ENCODE measurements around the gene CCKAR. TPM values are rescaled to one million over a fixed set of nuclear protein-coding genes. Genes with fewer than 3 reads are reported as not detected.

CCKAR gene
- total and polyA plus RNA-seq, 3 experiments from 2014 or later, result not detected

DNA sequence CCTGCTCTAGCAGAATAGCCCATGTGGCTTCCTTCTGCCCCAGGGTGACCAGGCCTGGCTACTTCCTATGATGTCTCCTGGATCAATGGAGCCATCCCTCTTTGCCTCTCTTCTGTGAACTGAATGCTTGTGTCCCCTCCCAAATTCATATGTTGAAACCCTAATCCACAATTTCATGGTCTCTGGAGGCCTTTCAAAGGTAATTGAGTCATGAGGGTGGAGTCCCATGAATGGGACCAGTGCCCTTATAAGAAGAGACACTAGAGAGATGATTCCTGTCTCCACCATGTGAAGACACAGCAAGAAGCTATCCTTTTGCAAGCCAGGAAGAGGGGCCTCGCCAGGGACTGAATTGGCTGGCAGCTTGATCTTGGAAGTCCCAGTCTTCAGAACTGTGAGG, 18.4 kb downstream of the CCKAR start:
- Histone ChIP-seq H3K9me3 (ENCODE audit: low read length) (no peaks in the 10 kb centered on the region), H3K36me3 (ENCODE audit: insufficient read depth, low read length) (no peaks in the 10 kb centered on the region), H3K27me3 (ENCODE audit: insufficient read depth, low read length, poor library complexity, severe bottlenecking) (no peaks in the 10 kb centered on the region), H3K27ac (ENCODE audit: low read depth, low read length) (no peak overlapping the region), H3K4me3 (ENCODE audit: low read length) (no peak overlapping the region), H3K4me1 (ENCODE audit: insufficient read depth, low read length) (no peaks in the 10 kb centered on the region)
- Mint-ChIP-seq H3K4me1 (no peaks in the 10 kb centered on the region), H3K9me3 (no peaks in the 10 kb centered on the region), H3K27ac (no peak overlapping the region), H3K4me3 (no peak overlapping the region), H3K36me3 (peaks cover 0 to 5% (median 1%) of the 10 kb centered on the region in 3 donors), H3K27me3 (peaks cover 7 to 18% of the 10 kb centered on the region in 2 donors)
- ChIA-PET POLR2A (no interaction called here), CTCF (no interaction called here)
- DNase-seq, result no peak

- POLR2A ChIA-PET, result no interaction called here
- CTCF ChIA-PET, result no interaction called here
These were observed 21.3 kb downstream of the CCKAR start for GRCh38 chr4:26468977-26469376.

DNA sequence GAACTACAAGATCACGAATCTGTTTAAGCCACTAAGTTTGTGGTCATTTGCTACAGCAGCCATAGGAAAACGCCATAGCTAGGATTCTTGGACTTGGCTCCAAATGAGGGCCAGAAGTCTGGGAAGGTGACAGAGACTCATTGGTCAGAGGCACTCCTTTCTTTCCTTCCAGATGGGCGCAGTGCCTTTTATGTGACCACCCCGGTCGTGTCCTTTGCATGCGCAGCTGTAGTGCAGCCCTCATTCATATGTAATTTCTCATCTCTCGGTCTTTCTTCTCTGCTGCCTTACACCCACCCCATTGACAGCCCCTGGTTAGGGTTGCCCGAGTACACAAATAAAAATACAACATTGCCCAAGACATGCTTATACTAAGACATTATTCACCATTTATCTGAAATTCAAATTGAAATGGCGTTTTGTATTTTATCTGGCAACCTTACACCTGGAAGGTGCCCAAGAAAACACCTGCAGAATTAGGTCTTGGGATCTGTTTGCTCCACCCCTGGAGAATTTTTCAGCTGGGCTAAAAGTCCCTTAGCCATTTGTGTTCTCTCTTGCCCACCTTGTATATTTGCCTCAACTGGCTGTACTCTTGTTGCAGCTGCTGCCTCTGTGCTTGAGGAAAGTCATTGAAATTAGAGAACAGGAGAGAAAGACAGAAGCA, 21.9 kb downstream of the CCKAR start:
- Mint-ChIP-seq H3K36me3 (peaks cover 0 to 5% (median 1%) of the 10 kb centered on the region in 3 donors), H3K4me3 (no peak overlapping the region), H3K27me3 (peaks cover 5 to 24% of the 10 kb centered on the region in 2 donors), H3K9me3 (no peaks in the 10 kb centered on the region), H3K4me1 (no peaks in the 10 kb centered on the region), H3K27ac (no peak overlapping the region)
- Histone ChIP-seq H3K4me1 (ENCODE audit: insufficient read depth, low read length) (no peaks in the 10 kb centered on the region), H3K9me3 (ENCODE audit: low read length) (no peaks in the 10 kb centered on the region), H3K27ac (ENCODE audit: low read depth, low read length) (no peak overlapping the region), H3K27me3 (ENCODE audit: insufficient read depth, low read length, poor library complexity, severe bottlenecking) (no peaks in the 10 kb centered on the region), H3K36me3 (ENCODE audit: insufficient read depth, low read length) (no peaks in the 10 kb centered on the region), H3K4me3 (ENCODE audit: low read length) (no peak overlapping the region)
- no peak for DNase-seq
- CTCF ChIA-PET, result no interaction called here
- POLR2A ChIA-PET, result no interaction called here

More at GRCh38 chr4:26468977-26469376, 21.3 kb downstream of the CCKAR start:
- no peak overlapping the region for H3K27ac Mint-ChIP-seq
- Histone ChIP-seq H3K4me3 (ENCODE audit: low read length) (no peak overlapping the region), H3K27me3 (ENCODE audit: insufficient read depth, low read length, poor library complexity, severe bottlenecking) (no peaks in the 10 kb centered on the region), H3K27ac (ENCODE audit: low read depth, low read length) (no peak overlapping the region), H3K36me3 (ENCODE audit: insufficient read depth, low read length) (no peaks in the 10 kb centered on the region), H3K4me1 (ENCODE audit: insufficient read depth, low read length) (no peaks in the 10 kb centered on the region), H3K9me3 (ENCODE audit: low read length) (no peaks in the 10 kb centered on the region)
- peaks cover 0 to 5% (median 1%) of the 10 kb centered on the region in 3 donors for H3K36me3 Mint-ChIP-seq
- no peak for DNase-seq
- H3K4me1 Mint-ChIP-seq, result no peaks in the 10 kb centered on the region
- no peak overlapping the region for H3K4me3 Mint-ChIP-seq
- no peaks in the 10 kb centered on the region for H3K9me3 Mint-ChIP-seq
- peaks cover 5 to 24% of the 10 kb centered on the region in 2 donors for H3K27me3 Mint-ChIP-seq

DNA sequence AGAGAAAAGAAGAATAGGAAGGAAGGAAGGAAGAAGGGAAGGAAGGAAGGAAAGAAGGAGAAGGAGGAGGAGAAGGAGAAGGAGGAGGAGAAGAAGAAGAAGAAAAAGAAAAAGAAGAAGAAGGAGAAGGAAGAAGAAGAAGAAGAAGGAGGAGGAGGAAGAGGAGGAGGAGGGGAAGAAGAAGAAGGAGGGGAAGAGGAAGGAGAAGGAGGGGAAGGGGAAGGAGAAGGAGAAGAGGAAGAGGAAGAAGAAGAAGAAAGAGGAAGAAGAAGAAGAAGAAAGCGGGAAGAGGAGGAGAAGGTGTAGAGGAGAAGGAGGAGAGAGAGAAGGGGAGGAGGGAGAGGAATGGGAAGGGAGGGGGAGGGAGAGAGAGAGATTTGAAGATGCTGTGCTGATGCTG, 22.6 kb downstream of the CCKAR start:
- DNase-seq, result no peak
- Histone ChIP-seq H3K4me3 (ENCODE audit: low read length) (no peak overlapping the region), H3K27ac (ENCODE audit: low read depth, low read length) (no peak overlapping the region), H3K27me3 (ENCODE audit: insufficient read depth, low read length, poor library complexity, severe bottlenecking) (no peaks in the 10 kb centered on the region), H3K9me3 (ENCODE audit: low read length) (no peaks in the 10 kb centered on the region), H3K36me3 (ENCODE audit: insufficient read depth, low read length) (no peaks in the 10 kb centered on the region), H3K4me1 (ENCODE audit: insufficient read depth, low read length) (no peaks in the 10 kb centered on the region)
- Mint-ChIP-seq H3K9me3 (no peaks in the 10 kb centered on the region), H3K4me1 (no peaks in the 10 kb centered on the region), H3K36me3 (peaks cover 0 to 5% (median 1%) of the 10 kb centered on the region in 3 donors), H3K27ac (peak overlapping the region in 1 of 8 donors; percentile 15), H3K27me3 (peaks cover 2 to 20% of the 10 kb centered on the region in 2 donors), H3K4me3 (no peak overlapping the region)
- POLR2A ChIA-PET, result no interaction called here
- CTCF ChIA-PET, result no interaction called here

- no peak for DNase-seq
- CTCF ChIA-PET, result no interaction called here
- no peaks in the 10 kb centered on the region for H3K36me3 ChIP-seq (ENCODE audit: insufficient read depth, low read length)
- no peaks in the 10 kb centered on the region for H3K9me3 ChIP-seq (ENCODE audit: low read length)
- POLR2A ChIA-PET, result no interaction called here
- Mint-ChIP-seq H3K27me3 (peaks cover 2 to 15% of the 10 kb centered on the region in 2 donors), H3K4me1 (no peaks in the 10 kb centered on the region), H3K4me3 (no peak overlapping the region), H3K27ac (no peak overlapping the region), H3K36me3 (peaks cover 0 to 5% (median 1%) of the 10 kb centered on the region in 3 donors), H3K9me3 (no peaks in the 10 kb centered on the region)
- H3K27ac ChIP-seq (ENCODE audit: low read depth, low read length), result no peak overlapping the region
- H3K4me1 ChIP-seq (ENCODE audit: insufficient read depth, low read length), result no peaks in the 10 kb centered on the region
- no peak overlapping the region for H3K4me3 ChIP-seq (ENCODE audit: low read length)
- H3K27me3 ChIP-seq (ENCODE audit: insufficient read depth, low read length, poor library complexity, severe bottlenecking), result no peaks in the 10 kb centered on the region
These were observed 23.6 kb downstream of the CCKAR start for GRCh38 chr4:26466578-26467270.

DNA sequence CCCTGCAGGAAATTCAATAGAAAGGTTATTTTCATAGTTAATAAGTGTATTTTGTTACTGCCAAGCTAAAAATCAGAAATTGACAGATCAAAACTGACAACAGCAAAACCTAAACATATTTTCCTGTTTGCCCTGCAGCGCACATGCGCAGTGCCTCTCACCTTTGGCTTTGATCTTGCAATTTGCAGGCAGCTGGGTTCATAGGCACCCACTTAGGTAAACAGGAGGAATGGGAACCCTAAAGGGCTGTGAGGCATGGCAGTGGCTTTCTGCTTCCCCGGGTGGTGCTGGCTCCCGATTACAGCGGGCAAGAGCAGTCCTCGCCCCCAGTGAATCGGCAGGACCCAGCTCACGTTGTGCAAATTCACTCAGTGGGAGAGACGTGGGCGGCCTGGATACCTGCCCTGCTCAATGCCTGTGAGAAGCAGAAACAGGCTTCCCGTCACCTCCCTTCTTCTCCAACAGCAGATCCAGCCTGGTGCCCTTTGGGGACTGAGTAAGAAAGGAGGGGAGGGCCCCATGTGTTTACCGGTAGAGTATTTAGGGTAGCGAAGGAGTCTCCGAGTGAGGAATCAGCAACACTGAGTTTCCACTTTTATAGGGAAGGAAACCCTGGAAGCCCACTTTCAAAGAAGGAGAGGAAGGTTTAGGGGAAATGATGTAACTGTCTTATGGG, 25.7 kb downstream of the CCKAR start:
- CTCF ChIA-PET, result no interaction called here
- H3K9me3 Mint-ChIP-seq, result no peaks in the 10 kb centered on the region

DNA sequence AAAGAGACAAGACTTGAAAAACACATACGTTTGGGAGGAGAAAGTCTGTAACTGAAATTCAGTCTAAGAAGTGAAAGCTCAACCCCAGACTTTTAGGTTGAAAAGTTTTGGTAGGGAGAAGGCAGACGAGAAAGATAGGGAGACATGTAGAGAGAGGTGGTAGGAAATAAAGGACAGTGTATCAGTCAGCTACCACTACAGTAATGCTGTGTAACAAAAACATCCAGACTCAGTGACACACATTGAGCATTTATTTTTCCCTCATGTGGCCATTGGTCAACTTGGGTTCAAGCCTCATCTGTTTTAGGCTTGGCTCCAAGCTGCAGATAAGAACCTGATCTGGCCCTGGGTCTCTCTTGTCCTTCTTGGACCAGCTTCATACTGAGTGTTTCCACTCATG, 26.9 kb downstream of the CCKAR start:
- ChIA-PET CTCF (interaction anchor here (1.2 to 1.3 kb wide), 2 partner anchors 11 to 258 kb away, joined by 3 to 4 read pairs; no protein-coding TSS in a partner anchor), POLR2A (interaction anchor here (0.6 kb wide), 1 partner anchor 407 kb away, joined by 4 read pairs; no protein-coding TSS in a partner anchor)
- no peaks in the 10 kb centered on the region for H3K4me1 ChIP-seq (ENCODE audit: insufficient read depth, low read length)
- Mint-ChIP-seq H3K27ac (no peak overlapping the region), H3K9me3 (no peaks in the 10 kb centered on the region), H3K4me3 (no peak overlapping the region), H3K27me3 (peaks cover 0 to 14% of the 10 kb centered on the region in 2 donors), H3K36me3 (no peaks in the 10 kb centered on the region), H3K4me1 (peaks cover 6 to 8% (median 8%) of the 10 kb centered on the region in 3 donors)
- DNase-seq, result no peak
- H3K27me3 ChIP-seq (ENCODE audit: insufficient read depth, low read length, poor library complexity, severe bottlenecking), result no peaks in the 10 kb centered on the region
- H3K27ac ChIP-seq (ENCODE audit: low read depth, low read length), result no peak overlapping the region
- H3K9me3 ChIP-seq (ENCODE audit: low read length), result no peaks in the 10 kb centered on the region
- H3K4me3 ChIP-seq (ENCODE audit: low read length), result no peak overlapping the region
- H3K36me3 ChIP-seq (ENCODE audit: insufficient read depth, low read length), result no peaks in the 10 kb centered on the region

More for the DNA sequence above, 25.7 kb downstream of the CCKAR start:
- H3K4me3 Mint-ChIP-seq, result no peak overlapping the region
- POLR2A ChIA-PET, result no interaction called here
- Histone ChIP-seq H3K9me3 (ENCODE audit: low read length) (no peaks in the 10 kb centered on the region), H3K4me3 (ENCODE audit: low read length) (no peak overlapping the region), H3K27me3 (ENCODE audit: insufficient read depth, low read length, poor library complexity, severe bottlenecking) (no peaks in the 10 kb centered on the region), H3K36me3 (ENCODE audit: insufficient read depth, low read length) (no peaks in the 10 kb centered on the region), H3K4me1 (ENCODE audit: insufficient read depth, low read length) (no peaks in the 10 kb centered on the region), H3K27ac (ENCODE audit: low read depth, low read length) (no peak overlapping the region)
- DNase-seq, result no peak
- H3K4me1 Mint-ChIP-seq, result peaks cover 0 to under 1% (median 0%) of the 10 kb centered on the region in 3 donors
- H3K36me3 Mint-ChIP-seq, result peaks cover 0 to 5% (median 1%) of the 10 kb centered on the region in 3 donors
- peaks cover 0 to 14% of the 10 kb centered on the region in 2 donors for H3K27me3 Mint-ChIP-seq
- H3K27ac Mint-ChIP-seq, result no peak overlapping the region

DNA sequence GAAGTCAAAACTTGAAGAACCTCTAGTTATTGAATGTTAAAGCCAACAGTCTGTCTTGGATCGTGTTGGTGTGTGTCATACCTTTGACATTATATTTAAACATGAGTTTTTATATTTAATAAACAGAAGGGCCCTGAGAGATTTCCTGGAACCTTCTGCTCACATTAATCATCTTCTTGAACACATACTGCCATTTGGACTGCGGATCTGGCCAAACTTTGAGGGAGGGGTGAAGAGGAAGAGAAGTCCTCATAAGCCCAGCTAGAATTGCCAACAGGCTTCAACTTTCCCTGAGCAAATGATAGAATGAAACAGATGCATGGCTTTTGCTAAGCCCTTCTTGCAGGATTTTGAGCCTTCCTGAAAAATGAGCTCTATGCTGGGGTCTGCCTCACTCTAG, 27.4 kb downstream of the CCKAR start:
- H3K9me3 ChIP-seq (ENCODE audit: low read length), result no peaks in the 10 kb centered on the region
- H3K27me3 Mint-ChIP-seq, result peaks cover 0 to 14% of the 10 kb centered on the region in 2 donors
- CTCF ChIA-PET, result interaction anchor here (1.2 to 1.3 kb wide), 3 partner anchors 11 to 547 kb away, joined by 3 to 5 read pairs (median 4); no protein-coding TSS in a partner anchor
- H3K4me3 ChIP-seq (ENCODE audit: low read length), result no peak overlapping the region
- no peaks in the 10 kb centered on the region for H3K9me3 Mint-ChIP-seq
- H3K4me1 Mint-ChIP-seq, result peaks cover 9 to 13% (median 12%) of the 10 kb centered on the region in 3 donors
- H3K27me3 ChIP-seq (ENCODE audit: insufficient read depth, low read length, poor library complexity, severe bottlenecking), result no peaks in the 10 kb centered on the region
- no peaks in the 10 kb centered on the region for H3K36me3 Mint-ChIP-seq
- H3K4me1 ChIP-seq (ENCODE audit: insufficient read depth, low read length), result no peaks in the 10 kb centered on the region
- POLR2A ChIA-PET, result interaction anchor here (0.6 kb wide), 1 partner anchor 408 kb away, joined by 4 read pairs; no protein-coding TSS in a partner anchor
- no peaks in the 10 kb centered on the region for H3K36me3 ChIP-seq (ENCODE audit: insufficient read depth, low read length)
- peak overlapping the region in 1 of 8 donors; percentile 2 for H3K27ac Mint-ChIP-seq
- no peak overlapping the region for H3K27ac ChIP-seq (ENCODE audit: low read depth, low read length)
- H3K4me3 Mint-ChIP-seq, result no peak overlapping the region
- DNase-seq, result no peak

All from CD8-positive, alpha-beta memory T cell (primary cell).